ENCODE results near the gene DUSP8.

Gene DUSP8

DNA sequence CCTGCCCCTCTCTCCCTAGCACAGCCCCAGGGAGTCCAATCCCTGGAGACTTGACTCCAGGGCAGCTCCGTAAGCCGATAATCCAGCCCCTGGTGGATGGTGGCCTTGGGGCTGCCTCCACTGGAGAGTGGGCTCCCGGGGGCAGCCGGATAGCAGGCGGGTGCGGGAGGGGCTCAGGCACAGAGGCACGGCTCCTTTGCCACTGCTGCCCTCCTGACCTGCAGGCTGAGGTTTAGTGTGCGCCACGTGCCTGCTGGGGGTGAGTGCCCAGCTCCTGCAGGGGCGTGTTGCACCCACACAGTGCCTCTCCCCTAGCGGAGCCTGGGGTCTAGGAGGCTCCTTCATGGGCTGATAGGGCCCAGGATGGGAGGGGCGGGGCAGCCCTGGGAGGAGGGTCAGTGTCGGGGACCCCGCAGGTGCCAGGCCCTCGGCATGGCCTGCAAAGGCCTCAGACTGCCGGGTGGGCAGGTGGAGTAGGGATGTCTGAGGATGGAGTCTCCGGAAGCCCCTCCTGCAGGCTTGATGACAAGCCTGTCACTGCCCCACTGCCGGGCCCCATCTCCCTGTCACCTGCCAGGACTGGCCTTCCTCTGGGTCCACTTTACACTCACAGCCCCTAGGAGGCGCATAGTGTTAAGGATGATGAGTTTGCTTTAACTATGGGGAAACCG, 5.6 kb downstream of the DUSP8 start:
- Mint-ChIP-seq H3K27me3 (ENCODE audit: low read depth, poor library complexity) (peaks cover 35% of the 10 kb centered on the region), H3K4me1 (no peaks in the 10 kb centered on the region), H3K27ac (no peak overlapping the region), H3K9me3 (no peaks in the 10 kb centered on the region), H3K4me3 (no peak overlapping the region), H3K36me3 (ENCODE audit: low read depth) (no peaks in the 10 kb centered on the region)
- TF ChIP-seq, protein P1, sequence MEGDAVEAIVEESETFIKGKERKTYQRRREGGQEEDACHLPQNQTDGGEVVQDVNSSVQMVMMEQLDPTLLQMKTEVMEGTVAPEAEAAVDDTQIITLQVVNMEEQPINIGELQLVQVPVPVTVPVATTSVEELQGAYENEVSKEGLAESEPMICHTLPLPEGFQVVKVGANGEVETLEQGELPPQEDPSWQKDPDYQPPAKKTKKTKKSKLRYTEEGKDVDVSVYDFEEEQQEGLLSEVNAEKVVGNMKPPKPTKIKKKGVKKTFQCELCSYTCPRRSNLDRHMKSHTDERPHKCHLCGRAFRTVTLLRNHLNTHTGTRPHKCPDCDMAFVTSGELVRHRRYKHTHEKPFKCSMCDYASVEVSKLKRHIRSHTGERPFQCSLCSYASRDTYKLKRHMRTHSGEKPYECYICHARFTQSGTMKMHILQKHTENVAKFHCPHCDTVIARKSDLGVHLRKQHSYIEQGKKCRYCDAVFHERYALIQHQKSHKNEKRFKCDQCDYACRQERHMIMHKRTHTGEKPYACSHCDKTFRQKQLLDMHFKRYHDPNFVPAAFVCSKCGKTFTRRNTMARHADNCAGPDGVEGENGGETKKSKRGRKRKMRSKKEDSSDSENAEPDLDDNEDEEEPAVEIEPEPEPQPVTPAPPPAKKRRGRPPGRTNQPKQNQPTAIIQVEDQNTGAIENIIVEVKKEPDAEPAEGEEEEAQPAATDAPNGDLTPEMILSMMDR (IDR thresholded peaks at IDR 0.05) = no peak
- no peak for DNase-seq

DNA sequence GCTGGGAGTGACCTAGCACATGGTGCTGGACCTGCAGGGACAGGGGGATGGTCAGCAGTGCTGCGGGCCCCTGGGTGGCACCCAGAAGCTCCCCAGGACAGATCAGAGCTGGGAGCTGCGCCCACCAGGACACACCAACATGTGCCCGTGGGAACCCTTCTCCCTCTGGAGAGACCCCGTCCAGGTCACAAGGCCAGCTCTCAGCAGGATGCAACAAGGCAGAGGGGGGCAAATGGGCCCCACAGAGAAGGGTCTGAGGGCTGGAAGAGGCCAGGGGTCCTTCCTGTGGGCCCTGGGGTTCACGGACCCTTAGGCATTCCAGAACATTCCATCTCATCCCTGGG, 6.2 kb downstream of the DUSP8 start:
- Mint-ChIP-seq H3K27me3 (ENCODE audit: low read depth, poor library complexity) (peaks cover 38% of the 10 kb centered on the region), H3K4me3 (no peak overlapping the region), H3K27ac (no peak overlapping the region), H3K36me3 (ENCODE audit: low read depth) (no peaks in the 10 kb centered on the region), H3K4me1 (no peaks in the 10 kb centered on the region), H3K9me3 (no peaks in the 10 kb centered on the region)
- no peak for DNase-seq
- TF ChIP-seq, protein P1 (IDR thresholded peaks at IDR 0.05) = no peak

DNA sequence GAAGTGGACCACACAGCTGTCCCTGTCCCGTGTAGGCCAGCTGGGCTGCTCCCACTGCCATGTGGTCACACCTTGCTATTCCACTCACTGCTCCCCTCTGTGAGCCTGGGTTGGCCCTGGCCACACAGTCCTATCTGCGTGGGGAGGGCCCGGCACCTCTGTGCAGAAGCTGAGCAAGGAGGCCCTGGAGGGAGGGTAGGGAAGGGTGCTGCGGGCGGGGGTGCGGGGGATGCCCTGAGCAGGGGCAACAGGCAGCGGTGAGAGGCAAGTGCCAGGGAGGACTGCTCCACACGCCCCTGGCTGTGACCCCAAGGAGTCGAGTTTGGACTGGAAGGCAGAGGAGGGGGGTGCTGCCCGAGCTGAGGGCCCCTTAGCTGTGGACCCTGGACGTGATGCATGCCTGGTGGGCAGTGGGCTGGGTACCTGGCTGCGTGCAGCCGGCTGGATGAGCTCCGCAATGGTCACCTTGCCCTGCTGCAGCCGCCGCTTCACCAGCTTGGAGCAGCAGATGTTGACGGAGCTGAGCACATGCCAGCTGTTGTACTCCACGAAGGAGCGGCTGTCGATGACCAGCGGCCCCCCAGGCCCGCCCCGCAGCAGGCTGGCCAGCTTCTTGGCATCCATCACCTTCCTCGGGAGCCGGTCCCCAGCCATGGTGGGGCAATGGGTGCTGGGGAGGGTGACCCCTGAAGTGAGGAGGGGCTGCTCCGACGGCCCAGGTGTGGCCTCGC, 6.7 kb downstream of the DUSP8 start:
- Mint-ChIP-seq H3K27ac (no peak overlapping the region), H3K4me1 (no peaks in the 10 kb centered on the region), H3K27me3 (ENCODE audit: low read depth, poor library complexity) (peaks cover 38% of the 10 kb centered on the region), H3K9me3 (no peaks in the 10 kb centered on the region), H3K36me3 (ENCODE audit: low read depth) (no peaks in the 10 kb centered on the region), H3K4me3 (no peak overlapping the region)
- no peak for DNase-seq
- TF ChIP-seq, protein P1 (IDR thresholded peaks at IDR 0.05) = no peak

DNA sequence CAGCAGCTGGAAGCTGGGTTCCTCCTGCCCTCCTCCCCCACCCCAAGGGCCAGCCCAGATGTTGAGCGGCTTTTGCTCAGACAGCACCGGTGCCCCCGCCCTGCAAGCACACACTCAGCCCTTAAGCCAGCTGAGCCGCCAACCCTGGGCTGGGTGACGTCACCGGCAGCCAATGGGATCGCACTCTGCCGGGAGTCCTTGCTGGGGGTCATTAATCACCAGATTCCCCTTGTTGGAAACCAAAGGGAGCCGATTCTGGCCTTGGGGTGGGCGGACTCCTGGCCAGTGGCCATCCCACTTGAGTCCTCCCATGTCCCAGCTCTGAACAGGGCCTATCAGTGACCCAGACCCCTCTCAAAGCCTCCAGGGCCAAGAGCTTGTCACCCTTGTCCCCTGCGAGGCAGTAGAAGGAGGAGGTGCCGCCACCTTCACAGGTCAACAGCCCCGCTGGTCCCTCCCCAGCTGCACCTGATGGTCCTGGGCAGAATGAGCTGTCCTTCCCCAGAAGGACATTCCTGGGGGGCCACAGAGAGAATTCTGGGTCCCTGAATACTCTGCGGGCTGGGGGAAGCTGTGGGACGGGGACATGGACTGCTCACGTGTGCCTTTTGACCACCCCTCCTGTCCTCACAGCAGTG, 7.4 kb downstream of the DUSP8 start:
- no peaks in the 10 kb centered on the region for H3K4me1 Mint-ChIP-seq
- TF ChIP-seq, protein P1 (IDR thresholded peaks at IDR 0.05) = no peak
- no peak overlapping the region for H3K27ac Mint-ChIP-seq
- H3K36me3 Mint-ChIP-seq (ENCODE audit: low read depth) = no peaks in the 10 kb centered on the region
- H3K4me3 Mint-ChIP-seq = no peak overlapping the region
- H3K9me3 Mint-ChIP-seq = no peaks in the 10 kb centered on the region
- H3K27me3 Mint-ChIP-seq (ENCODE audit: low read depth, poor library complexity) = peaks cover 38% of the 10 kb centered on the region
- peak; percentile 87 for DNase-seq

DNA sequence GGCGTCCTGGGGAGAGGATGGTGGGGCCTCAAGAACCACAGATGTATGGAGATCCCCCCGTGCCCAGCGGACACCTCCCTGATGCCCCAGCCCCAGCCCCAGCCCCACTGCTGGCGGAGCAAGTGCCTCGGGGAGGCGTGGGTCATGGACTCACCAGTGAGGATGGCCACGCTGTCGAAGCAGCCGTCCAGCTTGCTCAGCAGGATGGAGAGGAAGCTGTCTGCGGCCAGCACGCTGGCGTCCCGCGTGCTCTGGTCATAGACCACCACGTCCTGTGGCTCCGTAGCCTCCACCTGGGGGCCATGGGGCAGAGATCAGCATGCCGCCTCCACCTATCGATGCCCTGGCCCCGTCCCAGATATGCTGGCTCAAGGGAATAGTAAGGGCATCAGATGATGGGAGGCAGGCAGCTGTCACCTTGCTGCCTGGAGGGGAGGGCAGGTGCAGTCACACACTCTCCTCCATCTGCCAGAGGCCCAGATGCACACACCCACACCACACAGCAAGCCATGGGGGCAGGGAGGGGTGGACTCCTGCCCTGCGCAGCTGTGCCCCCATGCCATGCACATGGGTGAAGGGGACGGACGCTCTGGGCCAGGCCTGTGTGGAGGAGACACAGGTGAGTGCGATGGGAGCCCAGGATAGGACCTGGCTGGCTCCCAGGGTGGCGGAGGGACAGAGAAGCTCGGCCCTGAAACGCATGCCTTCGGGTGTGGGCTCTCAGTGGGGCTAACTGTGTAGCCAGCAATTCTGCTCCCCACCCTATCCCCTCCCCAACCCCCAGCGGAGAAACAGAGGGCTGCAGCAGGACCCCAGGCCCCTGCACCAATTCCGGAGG, 8.2 kb downstream of the DUSP8 start:
- no peak for DNase-seq
- Mint-ChIP-seq H3K4me1 (no peaks in the 10 kb centered on the region), H3K27me3 (ENCODE audit: low read depth, poor library complexity) (peaks cover 35% of the 10 kb centered on the region), H3K36me3 (ENCODE audit: low read depth) (no peaks in the 10 kb centered on the region), H3K4me3 (no peak overlapping the region), H3K9me3 (no peaks in the 10 kb centered on the region), H3K27ac (no peak overlapping the region)
- TF ChIP-seq, protein P1 (IDR thresholded peaks at IDR 0.05) = no peak

All from nephron progenitor cell (in vitro differentiated cells).